B cell (primary cell): ENCODE data around the gene PTH1R.

Experiments used
- EZH2 ChIP-seq: IDR thresholded peaks from 2 replicates; pipeline ENCODE4 v1.6.1; 2012; ENCODE audit warnings: borderline replicate concordance, low read depth, mild to moderate bottlenecking, moderate library complexity, low read length; ENCODE audit not compliant: insufficient read depth, poor library complexity, severe bottlenecking
- TF ChIP-seq, protein P1 (sequence below): fragments of 200-600 bp; IDR thresholded peaks from one replicate; pipeline ENCODE4 v1.8.0; 2022; ENCODE audit warnings: antibody characterized with exemption, mild to moderate bottlenecking

DNA sequence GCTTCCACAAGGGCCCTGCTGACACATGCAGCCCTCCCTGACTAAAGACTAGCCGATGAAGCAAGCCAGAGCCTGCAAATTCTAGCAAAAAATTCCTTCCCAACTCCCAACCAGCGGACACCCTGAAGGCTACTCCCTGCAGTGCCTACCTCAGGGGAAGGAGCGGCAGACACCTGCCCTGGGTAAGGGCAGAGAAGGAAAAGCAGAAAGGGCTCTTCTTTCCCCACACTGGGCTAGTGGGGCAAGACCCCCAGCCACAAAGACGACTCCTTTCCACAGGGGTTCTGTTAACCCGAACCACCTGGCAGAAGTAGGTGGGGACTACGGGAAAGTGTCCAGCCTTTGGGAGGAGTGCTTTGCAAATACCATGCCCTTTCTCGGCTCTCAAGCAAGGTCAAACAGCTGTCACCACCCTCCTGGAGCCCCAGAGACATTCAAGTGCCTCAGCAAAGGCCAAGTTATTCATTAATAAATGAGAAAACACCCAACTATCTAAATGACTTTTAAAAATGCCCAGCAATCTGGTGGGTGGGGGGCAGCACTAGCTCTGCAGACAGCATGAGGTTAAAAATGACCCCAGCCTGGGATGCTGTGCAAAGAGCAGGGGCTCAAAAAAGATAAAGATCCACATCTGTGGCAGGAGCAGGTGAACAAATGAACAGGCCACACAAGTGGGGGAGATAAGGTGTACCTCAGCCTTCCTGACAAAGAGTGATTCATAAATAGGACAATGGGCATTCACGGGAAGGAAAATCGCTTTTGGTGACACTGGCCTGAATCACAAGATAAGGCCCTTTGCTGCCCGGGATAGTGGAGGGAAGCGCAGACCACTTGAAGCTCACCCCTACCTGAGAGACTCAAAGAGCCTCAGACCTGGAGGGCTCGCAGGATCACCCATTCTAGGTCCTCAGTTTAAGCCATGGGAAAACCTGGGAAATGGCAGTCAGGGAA, 66.0 kb downstream of the PTH1R start:
- TF ChIP-seq, protein P1, sequence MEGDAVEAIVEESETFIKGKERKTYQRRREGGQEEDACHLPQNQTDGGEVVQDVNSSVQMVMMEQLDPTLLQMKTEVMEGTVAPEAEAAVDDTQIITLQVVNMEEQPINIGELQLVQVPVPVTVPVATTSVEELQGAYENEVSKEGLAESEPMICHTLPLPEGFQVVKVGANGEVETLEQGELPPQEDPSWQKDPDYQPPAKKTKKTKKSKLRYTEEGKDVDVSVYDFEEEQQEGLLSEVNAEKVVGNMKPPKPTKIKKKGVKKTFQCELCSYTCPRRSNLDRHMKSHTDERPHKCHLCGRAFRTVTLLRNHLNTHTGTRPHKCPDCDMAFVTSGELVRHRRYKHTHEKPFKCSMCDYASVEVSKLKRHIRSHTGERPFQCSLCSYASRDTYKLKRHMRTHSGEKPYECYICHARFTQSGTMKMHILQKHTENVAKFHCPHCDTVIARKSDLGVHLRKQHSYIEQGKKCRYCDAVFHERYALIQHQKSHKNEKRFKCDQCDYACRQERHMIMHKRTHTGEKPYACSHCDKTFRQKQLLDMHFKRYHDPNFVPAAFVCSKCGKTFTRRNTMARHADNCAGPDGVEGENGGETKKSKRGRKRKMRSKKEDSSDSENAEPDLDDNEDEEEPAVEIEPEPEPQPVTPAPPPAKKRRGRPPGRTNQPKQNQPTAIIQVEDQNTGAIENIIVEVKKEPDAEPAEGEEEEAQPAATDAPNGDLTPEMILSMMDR: no peak
- TF ChIP-seq EZH2: no peak
